GM10266 (cell line): Measurements from ENCODE around the gene PTPRT.

Source experiments
- DNase-seq: peaks from one replicate; pipeline ENCODE4 v3.0.0; 2012; ENCODE audit errors: extremely low spot score
- TF ChIP-seq, protein P1 (sequence below): IDR thresholded peaks from 2 replicates; pipeline ENCODE4 v1.5.1; 2012; ENCODE audit warnings: mild to moderate bottlenecking, low read depth; ENCODE audit not compliant: control insufficient read depth, insufficient read depth; ENCODE audit errors: missing control alignments

PTPRT gene

GRCh38 chr20:42118409-42119125, 1071.1 kb downstream of the PTPRT start:
- DNase-seq: no peak

DNA sequence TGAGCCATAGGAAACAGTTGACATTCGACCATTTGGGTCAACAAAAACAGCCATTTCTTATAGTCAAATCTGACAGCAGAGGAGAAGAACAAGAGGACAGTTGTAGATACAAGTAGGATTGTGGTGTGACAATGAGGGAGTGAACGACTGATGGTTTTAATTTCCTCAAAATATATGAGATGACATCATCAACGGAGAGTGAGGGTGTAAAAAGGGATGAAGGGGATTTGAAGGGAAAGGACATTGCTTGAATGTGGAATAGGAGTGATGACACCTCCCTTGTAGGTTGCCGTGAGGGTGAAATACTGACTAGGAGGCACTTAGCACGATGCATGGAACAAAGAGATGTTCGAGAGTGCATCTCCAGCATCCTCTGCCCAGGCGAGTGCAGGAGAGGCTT, 1071.7 kb downstream of the PTPRT start:
- DNase-seq: no peak
- TF ChIP-seq, protein P1, sequence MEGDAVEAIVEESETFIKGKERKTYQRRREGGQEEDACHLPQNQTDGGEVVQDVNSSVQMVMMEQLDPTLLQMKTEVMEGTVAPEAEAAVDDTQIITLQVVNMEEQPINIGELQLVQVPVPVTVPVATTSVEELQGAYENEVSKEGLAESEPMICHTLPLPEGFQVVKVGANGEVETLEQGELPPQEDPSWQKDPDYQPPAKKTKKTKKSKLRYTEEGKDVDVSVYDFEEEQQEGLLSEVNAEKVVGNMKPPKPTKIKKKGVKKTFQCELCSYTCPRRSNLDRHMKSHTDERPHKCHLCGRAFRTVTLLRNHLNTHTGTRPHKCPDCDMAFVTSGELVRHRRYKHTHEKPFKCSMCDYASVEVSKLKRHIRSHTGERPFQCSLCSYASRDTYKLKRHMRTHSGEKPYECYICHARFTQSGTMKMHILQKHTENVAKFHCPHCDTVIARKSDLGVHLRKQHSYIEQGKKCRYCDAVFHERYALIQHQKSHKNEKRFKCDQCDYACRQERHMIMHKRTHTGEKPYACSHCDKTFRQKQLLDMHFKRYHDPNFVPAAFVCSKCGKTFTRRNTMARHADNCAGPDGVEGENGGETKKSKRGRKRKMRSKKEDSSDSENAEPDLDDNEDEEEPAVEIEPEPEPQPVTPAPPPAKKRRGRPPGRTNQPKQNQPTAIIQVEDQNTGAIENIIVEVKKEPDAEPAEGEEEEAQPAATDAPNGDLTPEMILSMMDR: no peak

More at GRCh38 chr20:42118409-42119125, 1071.1 kb downstream of the PTPRT start:
- TF ChIP-seq, protein P1: no peak

DNA sequence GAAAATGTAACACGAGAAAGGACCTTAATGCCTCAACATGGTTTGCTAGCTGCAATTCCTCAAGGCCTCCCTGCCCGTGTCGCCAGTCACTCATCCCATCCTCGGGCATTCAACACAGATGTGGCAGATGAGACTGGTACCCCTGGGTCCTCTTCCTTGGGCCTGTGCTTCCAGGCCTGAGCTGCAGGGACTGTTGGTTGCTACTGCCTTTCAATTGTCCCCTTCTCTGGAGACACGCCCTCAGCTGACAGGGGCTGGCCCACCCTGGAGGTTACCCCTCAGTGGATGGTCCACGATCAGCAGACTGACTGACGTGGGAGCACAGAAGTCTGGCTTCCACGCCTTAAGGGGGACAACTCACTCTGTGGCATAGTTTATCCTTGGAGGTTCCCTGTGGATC, 1076.5 kb downstream of the PTPRT start:
- TF ChIP-seq, protein P1: no peak

DNA sequence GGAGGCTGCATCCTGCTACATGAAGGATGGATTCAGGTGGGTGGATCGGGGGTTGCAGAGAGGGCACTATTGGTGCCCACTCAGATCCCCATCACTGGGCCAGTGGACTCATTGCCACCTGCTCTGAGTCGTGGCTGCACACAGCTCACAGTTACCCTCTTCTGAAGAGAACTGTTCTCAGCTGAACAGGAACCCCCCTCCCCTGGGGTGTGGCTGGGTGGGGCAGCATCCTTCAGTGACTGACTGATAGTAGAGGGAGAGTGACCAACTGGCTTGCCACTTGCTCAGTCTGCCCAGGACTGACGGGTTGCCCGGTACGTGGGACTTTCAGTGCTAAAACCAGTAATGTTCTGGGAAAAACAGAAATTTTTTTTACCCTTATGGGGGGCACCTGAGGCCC, 1077.5 kb downstream of the PTPRT start:
- no peak for DNase-seq
- TF ChIP-seq, protein P1: no peak

More for the DNA sequence above, 1076.5 kb downstream of the PTPRT start:
- no peak for DNase-seq

DNA sequence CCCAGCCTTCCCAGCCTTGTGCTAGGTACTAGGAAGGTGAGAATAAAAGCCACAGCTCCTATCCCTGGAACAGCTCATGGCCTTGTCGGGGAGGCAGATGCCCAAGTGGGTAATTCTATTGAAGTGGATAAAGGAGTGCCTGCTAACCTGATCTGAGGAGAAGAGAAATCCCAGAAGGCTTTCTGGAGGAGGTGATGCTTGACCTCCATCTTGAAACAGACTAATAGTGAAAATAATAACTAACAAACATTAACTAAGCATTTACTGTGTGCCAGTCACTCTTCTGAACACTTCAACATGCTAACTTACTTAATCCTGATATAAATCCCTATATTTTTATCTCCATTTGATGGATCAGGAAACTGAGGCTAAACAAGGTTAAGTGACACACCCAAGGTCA, 1078.4 kb downstream of the PTPRT start:
- TF ChIP-seq, protein P1: no peak
- no peak for DNase-seq

DNA sequence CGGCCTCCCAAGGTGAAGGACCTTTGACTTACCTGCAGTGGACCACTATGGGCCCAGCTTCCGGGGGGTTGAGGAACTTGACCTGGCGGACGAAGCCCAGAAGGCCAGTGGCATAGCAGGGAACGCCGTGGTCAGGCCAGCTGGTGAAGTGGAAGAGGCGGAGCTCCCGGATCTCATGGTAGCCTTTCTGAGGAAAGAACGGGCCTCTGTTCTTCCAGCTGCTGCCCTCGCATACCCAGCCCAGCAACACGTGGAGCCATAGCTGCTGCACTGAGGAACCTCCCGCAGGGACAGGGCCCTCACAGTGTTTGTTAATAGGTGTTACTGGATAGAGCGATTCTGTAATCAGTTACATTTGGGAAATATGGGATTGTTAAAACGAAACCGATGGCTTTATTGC, 1079.4 kb downstream of the PTPRT start:
- TF ChIP-seq, protein P1: no peak
- no peak for DNase-seq

DNA sequence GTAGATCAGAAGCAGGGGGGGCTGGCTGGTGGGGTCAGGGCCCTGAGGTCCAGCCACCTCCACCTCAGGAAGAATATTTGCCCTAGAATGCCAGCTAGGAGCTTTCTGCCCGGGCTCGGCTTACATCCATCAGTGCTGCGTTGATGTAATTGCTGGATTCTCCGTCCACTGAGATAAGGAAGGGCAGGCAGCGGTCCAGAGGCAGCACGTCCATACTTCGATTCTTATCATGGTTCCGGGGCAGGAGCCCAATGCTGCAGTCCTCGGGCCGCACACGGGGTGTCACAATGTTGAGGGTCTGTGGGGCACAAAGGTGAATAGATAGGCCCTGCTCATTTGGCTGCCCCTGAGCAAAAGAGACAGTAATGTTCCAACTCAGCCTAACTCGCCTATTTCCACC, 1087.7 kb downstream of the PTPRT start:
- TF ChIP-seq, protein P1: no peak
- no peak for DNase-seq
